ENCODE data around the gene BSX. TPM values are rescaled to one million over a fixed set of nuclear protein-coding genes. Genes with fewer than 3 reads are reported as not detected.
A peak's percentile ranks its signal among the peaks of the same experiment; 100 is the strongest.

Gene BSX
- total RNA-seq, 2 experiments from 2014 or later, result not detected

DNA sequence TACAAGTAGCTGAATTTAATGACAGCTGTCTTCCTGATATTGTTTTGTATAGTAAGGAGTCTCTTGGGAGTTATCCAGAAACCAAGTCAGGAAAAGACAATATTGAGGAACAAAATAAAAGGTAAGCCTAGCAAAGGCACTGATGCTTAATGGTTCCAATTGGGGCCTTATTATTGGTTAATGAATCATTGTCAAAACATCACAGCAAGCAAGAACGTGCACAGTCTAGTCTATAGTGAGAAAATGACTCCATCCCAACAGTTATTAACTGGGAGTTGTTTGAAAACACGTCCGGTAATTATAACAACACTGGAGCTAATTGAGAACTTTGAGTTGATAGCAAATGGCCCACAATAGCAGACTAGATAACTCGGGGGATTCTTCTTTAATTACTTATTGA, 17.7 kb downstream of the BSX start:
- no peak overlapping the region for H3K27ac Mint-ChIP-seq
- POLR2A ChIA-PET, result no interaction called here
- no peaks in the 10 kb centered on the region for H3K4me1 Mint-ChIP-seq (ENCODE audit: low read depth)

DNA sequence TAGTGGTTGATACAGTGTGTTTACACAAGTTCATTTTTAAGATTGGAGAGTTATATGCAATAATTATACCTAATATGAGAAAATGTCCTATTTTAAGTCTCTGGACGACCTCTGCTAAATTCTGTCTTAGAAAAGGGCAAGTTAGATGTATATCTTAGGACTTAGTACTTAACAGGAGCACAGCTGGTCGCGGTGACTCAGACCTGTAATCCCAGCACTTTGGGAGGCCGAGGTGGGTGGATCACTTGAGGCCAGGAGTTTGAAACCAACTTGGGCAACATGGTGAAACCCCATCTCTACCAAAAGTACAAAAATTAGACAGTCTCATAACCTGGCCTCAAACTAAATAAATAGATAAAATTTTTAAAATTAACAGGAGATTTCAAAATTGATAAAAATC, 27.2 kb downstream of the BSX start:
- TF ChIP-seq, protein P1, sequence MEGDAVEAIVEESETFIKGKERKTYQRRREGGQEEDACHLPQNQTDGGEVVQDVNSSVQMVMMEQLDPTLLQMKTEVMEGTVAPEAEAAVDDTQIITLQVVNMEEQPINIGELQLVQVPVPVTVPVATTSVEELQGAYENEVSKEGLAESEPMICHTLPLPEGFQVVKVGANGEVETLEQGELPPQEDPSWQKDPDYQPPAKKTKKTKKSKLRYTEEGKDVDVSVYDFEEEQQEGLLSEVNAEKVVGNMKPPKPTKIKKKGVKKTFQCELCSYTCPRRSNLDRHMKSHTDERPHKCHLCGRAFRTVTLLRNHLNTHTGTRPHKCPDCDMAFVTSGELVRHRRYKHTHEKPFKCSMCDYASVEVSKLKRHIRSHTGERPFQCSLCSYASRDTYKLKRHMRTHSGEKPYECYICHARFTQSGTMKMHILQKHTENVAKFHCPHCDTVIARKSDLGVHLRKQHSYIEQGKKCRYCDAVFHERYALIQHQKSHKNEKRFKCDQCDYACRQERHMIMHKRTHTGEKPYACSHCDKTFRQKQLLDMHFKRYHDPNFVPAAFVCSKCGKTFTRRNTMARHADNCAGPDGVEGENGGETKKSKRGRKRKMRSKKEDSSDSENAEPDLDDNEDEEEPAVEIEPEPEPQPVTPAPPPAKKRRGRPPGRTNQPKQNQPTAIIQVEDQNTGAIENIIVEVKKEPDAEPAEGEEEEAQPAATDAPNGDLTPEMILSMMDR (IDR thresholded peaks at IDR 0.05), result no peak
- POLR2A ChIA-PET, result no interaction called here
- ATAC-seq (no peak), DNase-seq (no peak)
- intact Hi-C loops (cut with micrococcal nuclease), result no loop called here
- Mint-ChIP-seq H3K4me3 (no peak overlapping the region), H3K27me3 (no peaks in the 10 kb centered on the region), H3K27ac (no peak overlapping the region), H3K36me3 (ENCODE audit: low read depth) (no peaks in the 10 kb centered on the region), H3K9me3 (no peaks in the 10 kb centered on the region), H3K4me1 (ENCODE audit: low read depth) (peaks cover 4% of the 10 kb centered on the region)
- CTCF ChIA-PET, result no interaction called here

More for the DNA sequence above, 17.7 kb downstream of the BSX start:
- Mint-ChIP-seq H3K9me3 (no peaks in the 10 kb centered on the region), H3K4me3 (no peak overlapping the region), H3K27me3 (peaks cover 21% of the 10 kb centered on the region), H3K36me3 (ENCODE audit: low read depth) (no peaks in the 10 kb centered on the region)
- TF ChIP-seq, protein P1 (IDR thresholded peaks at IDR 0.05), result no peak
- CTCF ChIA-PET, result no interaction called here
- DNase-seq, result no peak
- ATAC-seq, result no peak
- intact Hi-C loops (cut with micrococcal nuclease), result no loop called here

DNA sequence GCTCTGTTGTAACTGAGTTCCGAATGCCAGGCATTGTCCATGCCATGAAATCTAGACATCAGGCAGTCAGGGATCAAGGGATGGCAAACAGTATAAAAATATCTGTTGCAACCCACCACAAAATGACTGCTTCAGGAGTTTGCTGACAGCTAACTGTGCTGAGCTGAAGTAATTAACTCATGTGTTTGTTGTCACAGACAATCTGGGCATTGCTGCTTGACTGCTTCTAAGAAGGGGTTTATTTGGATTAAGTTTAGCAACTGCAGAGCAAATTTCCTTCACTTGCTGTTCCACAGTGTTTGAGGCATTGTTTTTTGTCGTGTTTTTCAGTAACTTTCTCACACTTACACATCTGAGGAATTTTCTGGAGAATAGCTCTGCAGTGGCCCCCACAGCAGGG, 30.4 kb downstream of the BSX start:
- ATAC-seq, result no peak
- no peak for DNase-seq
- Mint-ChIP-seq H3K9me3 (no peaks in the 10 kb centered on the region), H3K4me3 (no peak overlapping the region), H3K4me1 (ENCODE audit: low read depth) (peaks cover 4% of the 10 kb centered on the region), H3K27ac (no peak overlapping the region), H3K27me3 (no peaks in the 10 kb centered on the region), H3K36me3 (ENCODE audit: low read depth) (peaks cover 3% of the 10 kb centered on the region)
- ChIA-PET CTCF (interaction anchor here (0.9 to 2.6 kb wide), 4 partner anchors 18 to 87 kb away, joined by 4 to 9 read pairs (median 6); no protein-coding TSS in a partner anchor), POLR2A (no interaction called here)
- intact Hi-C loops (cut with micrococcal nuclease), result no loop called here
- TF ChIP-seq, protein P1 (IDR thresholded peaks at IDR 0.05), result no peak

DNA sequence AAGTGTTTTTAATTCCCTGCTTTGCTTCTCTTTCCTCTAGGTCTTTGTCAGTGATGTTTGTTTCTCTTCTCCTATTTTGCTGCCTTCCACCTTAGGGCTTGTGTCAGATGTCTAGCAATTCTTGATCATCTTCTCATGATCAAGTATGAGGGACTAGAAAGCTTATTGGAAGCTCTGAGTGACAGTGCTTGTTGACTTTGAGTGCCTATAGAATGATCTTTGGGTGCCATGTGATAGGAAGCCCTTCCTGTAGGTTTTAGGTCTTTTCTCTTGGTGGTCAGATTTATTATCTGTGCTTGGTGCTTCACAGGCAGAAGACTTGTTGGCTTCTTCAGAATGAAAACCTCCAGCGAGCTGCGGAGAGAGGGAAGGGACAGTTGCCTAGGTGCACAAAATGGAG, 43.1 kb downstream of the BSX start:
- DNase-seq (no peak), ATAC-seq (peak; percentile 42)
- Mint-ChIP-seq H3K27ac (no peak overlapping the region), H3K36me3 (ENCODE audit: low read depth) (peaks cover 2% of the 10 kb centered on the region), H3K4me3 (no peak overlapping the region), H3K9me3 (no peaks in the 10 kb centered on the region), H3K27me3 (no peaks in the 10 kb centered on the region), H3K4me1 (ENCODE audit: low read depth) (no peaks in the 10 kb centered on the region)
- TF ChIP-seq, protein P1 (IDR thresholded peaks at IDR 0.05), result no peak
- intact Hi-C loops (cut with micrococcal nuclease), result no loop called here
- CTCF ChIA-PET, result interaction anchor here (1.1 to 1.6 kb wide), 2 partner anchors 11 to 84 kb away, joined by 3 to 5 read pairs; no protein-coding TSS in a partner anchor
- POLR2A ChIA-PET, result no interaction called here

DNA sequence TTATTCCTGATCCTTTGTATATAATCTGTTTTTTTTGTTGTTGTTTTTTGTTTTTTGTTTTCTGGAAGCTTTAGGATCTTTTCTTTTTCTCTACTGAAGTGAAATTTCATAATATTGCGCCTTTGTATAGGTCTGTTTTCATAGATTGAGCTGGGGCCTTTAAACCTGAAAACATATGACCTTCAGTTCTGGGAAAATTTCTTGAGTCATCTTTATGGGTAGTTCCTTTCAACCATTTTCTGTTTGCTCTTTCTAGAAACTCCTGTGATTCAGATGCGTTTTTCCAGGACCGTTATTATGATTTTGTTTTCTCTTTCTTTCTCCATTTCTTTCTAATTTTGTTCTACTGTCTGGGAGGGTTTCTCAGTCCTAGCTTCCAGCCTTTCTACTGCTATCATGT, 43.7 kb downstream of the BSX start:
- POLR2A ChIA-PET, result no interaction called here

More for the DNA sequence above, 43.7 kb downstream of the BSX start:
- H3K27ac Mint-ChIP-seq, result no peak overlapping the region
- peak; percentile 58 for ATAC-seq
- H3K4me3 Mint-ChIP-seq, result no peak overlapping the region
- H3K36me3 Mint-ChIP-seq (ENCODE audit: low read depth), result peaks cover 2% of the 10 kb centered on the region
- TF ChIP-seq, protein P1 (IDR thresholded peaks at IDR 0.05), result no peak
- DNase-seq, result no peak
- intact Hi-C loops (cut with micrococcal nuclease), result no loop called here
- no peaks in the 10 kb centered on the region for H3K27me3 Mint-ChIP-seq
- no peaks in the 10 kb centered on the region for H3K4me1 Mint-ChIP-seq (ENCODE audit: low read depth)
- H3K9me3 Mint-ChIP-seq, result no peaks in the 10 kb centered on the region
- CTCF ChIA-PET, result interaction anchor here (1.2 to 1.6 kb wide), 2 partner anchors 28 to 85 kb away, joined by 3 to 5 read pairs; no protein-coding TSS in a partner anchor
